HG03139 (cell line): Measurements from ENCODE around the gene UPK3B.
"Not testable (repeated sequence)": the region's sequence is repeated elsewhere in the genome, so short reads cannot be mapped to it uniquely, and the experiment has no call there.

Experiments used
- ATAC-seq: cut with Tn5 transposase; IDR thresholded peaks from one replicate; pipeline ENCODE4 v1.9.1; 2021; ENCODE audit not compliant: unreplicated experiment

UPK3B gene

DNA sequence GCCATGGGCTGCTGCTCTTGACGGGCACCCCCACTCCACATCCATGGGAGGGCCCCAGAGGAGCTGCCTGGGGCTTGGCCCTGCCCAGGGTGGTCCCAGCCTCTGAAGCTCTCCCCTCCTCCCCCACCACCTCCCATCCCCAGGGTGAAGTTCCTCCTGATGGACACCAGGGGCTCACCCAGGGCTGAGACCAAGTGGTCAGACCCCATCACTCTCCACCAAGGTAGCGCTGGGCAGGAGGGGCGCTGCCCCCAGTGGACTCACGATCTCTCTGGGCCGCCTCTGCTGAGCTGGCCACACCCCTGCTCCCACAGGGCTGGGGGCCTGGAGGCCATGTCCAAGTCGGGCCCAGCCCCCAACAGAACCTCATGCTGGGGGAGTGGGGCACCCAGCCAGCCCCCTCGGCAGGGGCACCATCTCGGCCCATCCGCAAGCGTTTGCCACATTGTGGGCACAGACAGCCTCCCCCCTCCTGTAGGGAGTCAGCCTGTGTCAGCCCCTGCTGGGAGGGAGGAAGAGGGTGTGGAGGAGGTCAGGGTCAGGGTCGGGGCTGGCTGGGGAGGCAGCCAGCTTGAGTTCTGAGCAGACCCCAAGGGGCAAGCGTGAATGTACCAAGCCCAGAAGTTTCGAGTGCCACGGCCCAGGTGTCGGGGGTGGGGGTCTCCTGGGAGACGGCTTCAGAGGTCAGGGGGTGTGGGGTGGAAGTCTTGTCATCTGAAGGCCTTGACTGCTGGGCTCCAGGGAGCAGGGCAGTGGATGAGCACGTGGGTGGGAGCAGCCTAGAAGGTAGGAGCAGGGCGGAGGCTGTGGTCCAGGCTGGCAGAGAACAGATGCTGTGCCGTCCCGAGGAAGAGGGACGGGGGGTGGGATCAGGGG, 2.8 kb downstream of the UPK3B start:
- no peak for ATAC-seq

DNA sequence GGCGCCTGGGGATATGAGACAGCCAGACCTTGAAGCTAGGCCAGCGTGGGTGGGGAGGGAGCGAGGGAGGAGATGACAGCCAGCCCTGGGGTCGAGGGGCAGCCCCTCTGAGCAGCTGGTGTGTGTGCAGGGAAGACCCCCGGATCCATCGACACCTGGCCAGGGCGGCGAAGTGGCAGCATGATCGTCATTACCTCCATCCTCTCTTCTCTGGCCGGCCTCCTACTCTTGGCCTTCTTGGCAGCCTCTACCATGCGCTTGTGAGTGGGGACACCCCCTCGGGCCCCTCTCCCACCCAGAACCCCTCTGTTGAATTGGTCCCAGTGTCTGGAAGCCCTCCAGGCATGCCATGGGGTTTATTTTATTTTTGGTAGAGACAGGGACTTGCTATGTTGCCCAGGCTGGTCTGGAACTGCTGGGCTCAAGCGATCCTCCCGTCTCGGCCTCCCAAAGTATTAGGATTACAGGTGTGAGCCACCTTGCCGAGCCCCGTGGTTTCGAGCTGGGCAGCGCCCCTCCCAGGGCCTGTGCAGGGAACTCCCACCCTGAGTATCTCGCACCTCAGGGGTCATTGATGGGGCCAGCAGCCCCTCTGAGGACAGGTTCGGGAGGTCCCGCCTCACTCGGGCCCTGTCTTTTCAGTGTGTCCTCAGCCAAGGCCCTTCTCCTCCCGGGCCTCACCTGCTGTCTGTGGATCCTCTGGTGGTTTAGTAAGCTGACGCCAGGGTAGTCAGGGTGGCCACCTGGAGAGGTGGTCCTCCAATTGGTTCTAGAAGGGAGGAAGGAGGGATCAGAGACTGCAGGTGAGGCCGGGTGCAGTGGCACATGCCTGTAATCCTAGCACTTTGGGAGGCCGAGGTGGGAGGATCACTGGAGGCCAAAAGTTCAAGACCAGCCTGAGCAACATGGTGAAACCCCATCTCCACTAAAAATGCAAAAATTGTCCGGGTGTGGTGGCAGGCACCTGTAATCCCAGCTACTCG, 3.8 kb downstream of the UPK3B start:
- no peak for ATAC-seq

DNA sequence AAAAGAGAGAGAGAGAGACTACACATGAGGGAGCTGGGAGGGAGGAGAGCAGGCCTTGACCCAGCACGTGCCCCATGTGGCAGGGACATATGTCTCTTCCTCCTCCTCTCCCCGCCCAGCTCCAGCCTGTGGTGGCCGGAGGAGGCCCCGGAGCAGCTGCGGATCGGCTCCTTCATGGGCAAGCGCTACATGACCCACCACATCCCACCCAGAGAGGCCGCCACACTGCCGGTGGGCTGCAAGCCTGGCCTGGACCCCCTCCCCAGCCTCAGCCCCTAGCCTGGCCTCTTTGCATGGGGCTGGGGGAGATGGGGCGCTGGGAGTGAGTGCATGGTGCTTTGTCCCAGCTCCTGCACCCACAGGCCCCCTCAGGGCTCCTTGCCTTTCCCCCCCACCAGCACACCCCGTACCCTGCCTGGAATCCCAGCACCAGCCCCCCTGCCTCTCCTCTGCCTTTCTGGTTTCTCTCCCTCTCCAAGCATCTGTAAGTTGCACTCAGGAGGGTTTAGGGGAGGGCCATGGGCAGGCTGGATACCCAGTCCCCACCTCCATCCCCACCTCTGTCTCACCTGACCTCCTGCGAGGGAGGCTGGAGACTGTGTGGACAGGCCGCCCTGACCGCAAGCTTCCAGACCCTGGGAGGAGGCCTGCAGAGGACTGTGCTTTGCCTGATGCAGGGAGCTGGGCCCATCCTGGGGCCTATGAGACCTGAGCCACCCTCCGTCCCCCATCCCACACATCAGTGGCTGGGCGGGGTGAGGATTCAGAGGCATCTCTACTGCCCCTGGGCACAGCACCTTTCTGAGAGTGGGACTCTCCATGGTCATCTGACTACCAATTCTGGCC, 4.8 kb downstream of the UPK3B start:
- no peak for ATAC-seq

DNA sequence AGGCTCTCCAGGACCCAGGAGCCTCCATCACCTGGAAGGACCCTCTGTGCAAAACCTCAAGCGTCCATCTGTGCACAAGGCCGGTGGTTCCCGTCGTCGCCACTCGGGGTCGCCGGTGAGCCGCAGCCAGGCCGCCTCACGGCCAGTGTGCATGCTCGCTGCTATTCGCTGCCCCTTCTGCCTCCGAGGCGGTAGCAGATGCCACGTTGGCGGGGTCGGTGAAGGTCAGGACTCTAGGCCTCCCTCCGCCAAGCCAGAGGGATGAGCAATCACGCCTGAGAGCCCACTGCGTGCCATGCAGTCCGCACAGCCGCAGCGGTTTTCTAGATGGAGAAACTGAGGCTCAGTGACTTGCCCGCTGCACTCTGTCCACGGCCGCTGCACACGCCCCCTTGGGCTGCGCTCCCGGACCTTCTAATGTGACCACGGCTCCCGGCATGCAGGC, 5.7 kb downstream of the UPK3B start:
- ATAC-seq: no peak

DNA sequence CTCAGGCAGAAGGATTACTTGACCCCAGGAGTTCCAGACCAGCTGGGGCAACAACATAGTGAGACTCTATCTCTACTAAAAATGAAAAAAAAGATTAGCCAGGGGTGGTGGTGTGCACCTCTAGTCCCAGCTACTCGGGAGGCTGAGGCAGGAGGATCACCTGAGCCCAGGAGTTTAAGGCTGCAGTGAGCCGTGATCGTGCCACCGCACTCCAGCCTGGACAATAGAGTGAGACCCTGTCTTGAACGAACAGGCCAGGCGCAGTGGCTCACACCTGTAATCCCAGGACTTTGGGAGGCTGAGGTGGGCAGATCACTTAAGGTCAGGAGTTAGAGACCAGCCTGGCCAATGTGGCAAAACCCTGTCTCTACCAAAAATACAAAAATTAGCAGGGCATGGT, 6.6 kb downstream of the UPK3B start:
- ATAC-seq: not testable (repeated sequence)

DNA sequence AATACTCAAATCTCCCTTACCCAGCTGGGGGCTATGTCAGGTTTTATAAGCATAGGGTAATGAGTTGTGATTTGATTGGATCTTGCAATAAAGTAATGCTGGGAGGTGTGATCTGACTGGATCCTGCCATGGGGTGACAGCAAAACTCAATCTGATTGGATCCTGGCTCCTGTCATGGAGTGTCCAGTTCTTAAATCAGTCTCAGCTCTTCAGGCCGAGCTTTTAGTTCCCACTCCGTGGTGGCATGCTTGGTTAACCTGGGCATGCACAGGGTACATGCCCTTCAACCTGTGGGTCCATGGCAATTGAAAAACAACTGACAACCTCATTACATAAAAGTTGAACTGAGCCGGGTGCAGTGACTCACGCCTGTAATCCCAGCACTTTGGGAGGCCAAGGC, 15.8 kb downstream of the UPK3B start:
- ATAC-seq: not testable (repeated sequence)

DNA sequence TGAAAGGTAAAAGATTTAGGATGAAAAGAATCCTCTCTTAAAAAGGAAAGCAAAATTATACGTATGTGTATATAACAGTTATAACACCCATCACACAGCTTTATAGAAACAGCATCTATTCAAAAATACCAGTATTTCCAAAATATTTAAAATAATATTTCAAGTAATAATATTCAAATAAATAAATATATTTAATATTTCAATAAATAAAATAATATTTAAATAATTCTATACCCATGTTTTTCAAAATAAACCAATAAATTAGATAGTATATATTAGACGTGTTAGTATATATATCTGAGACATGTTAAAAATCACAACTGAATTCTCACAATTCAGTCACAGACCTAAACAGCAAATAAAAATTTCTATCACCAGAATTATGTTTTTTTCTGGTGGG, 21.3 kb downstream of the UPK3B start:
- not testable (repeated sequence) for ATAC-seq

DNA sequence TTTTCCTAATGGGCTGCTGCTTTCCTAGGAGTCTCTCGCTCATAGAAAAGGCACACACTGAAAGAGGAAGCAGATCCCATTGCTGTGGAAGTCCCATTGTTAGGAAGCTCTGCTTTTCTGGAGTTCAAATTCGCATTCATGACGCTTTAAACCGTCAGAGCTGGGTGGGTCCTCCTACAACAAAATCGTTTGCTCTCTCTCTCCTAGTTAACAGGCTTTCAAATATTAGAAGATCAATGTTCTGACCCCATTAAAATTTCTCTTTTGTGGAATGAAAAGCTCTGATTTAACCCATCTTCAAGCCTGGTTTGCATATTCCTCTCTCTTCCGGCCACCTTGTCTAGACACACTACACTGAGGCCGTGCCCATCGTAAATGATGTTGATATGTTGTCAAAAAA, 32.8 kb downstream of the UPK3B start, which contains the start of gene SPDYE16:
Gene SPDYE16, minus strand, starts transcription at position 101 of the 400 bp plus-strand sequence. CDS start 1,838 bp downstream, outside the sequence.
- ATAC-seq: not testable (repeated sequence)

DNA sequence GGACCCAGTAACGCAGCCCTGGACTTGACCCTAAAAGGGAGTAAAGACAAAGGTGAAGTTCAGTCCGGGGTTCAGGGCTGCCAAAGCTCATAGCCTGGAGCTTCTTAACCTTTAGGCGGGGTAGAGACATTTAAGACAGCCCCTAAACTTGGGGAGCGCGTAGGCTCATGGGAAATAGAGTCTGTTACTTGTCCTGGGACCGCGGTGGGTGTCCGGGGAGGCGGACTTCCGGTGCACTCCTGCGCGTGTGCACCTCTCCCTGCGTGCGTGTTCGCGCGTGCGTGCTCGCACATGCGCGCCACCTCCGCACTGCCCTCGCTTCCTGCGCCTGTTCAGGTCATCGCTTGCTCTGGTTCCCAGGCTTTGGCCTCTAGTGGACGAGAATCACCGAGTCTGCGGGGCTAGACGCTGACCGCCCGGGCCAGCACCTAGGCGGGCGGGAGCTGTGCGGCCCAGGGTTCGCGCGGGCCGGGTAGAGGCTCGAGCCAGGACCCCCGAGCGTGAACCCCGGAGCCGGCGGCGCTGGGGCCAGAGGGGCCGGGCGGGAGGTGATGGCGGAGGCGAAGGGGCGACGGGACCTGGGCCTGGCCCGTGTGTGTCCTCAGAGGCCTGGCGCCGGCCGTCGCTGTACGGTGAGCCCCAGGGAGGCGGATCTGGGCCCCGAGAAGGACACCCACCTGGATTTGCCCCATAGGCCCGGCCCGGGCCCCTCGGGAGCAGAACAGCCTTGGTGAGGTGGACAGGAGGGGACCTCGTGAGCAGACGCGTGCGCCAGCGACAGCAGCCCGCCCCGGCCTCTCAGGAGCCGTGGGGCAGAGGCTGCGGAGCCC, 38.9 kb downstream of the UPK3B start:
- ATAC-seq: peak; percentile 98

DNA sequence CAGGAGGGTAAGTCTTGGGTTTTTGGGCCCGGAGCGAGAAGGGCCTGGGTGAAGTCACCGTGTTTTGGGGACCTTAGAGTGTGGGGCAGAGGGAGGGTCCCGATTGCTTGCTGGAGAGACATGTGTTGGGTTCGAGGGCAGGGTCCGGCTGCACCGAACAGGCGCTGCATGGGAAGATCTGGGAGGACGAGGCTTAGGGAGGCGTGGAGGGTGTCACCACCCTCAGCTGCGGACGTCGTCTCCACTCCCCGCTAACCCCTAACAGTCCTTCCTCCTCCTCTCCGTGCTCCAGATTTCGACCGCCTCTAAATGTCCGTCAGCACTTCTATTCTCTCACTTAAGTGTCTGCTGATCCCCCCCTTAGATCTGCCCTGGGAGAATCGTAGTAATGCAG, 39.5 kb downstream of the UPK3B start:
- ATAC-seq: not testable (repeated sequence)

DNA sequence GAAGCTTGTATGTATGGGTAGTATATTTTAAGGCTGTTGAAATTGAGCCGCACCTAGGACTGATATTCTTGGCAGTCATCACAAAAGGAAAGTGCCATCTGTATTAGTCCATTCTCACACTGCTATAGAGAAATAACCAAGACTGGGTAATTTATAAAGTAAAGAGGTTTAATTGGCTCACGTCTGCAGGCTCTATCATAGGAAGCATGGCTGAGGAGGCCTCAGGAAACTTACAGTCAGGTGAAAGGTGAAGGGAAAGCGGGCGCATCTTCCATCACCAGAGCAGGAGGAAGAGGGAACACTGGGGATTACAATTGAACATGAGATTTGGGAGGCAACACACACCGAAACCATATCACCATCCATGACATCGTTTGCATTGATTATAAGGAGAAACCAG, 41.6 kb downstream of the UPK3B start:
- ATAC-seq: not testable (repeated sequence)

DNA sequence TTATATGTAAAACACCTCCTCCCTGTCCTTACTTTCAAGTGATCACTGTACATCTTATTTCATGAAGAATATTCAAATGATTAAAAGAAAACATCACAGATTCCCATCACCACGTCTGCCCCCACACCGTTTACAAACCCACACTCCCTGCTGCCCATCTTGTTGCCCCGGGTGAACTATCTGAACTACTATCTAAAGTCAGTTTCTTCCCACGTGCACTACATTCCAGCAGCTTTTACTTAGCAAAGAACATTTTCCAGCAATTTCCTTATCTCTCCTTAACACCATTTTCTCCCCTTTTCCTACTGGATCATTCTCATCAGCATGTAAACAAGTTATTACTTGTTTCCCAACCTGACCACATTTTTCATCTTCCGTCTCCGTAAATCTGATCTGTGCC, 49.3 kb downstream of the UPK3B start:
- not testable (repeated sequence) for ATAC-seq

DNA sequence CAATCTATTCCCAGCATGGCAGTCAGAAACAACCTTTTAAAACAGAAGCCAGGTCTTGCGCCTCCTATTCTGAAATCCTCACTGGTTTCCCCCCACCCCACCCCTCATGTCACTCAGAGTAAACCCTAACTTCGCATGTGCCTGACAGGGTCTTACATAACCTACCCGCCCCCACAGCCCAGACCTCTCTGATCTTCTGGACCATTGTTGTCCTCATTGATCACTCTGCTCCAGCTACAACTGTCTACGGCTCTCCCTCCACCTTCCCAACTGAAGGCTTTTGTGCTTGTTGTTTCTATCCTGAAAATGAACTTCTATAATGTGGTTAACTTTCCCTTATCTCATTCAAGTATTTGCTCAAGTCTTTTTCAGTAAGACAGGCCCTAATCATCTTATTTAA, 49.8 kb downstream of the UPK3B start:
- ATAC-seq: not testable (repeated sequence)

DNA sequence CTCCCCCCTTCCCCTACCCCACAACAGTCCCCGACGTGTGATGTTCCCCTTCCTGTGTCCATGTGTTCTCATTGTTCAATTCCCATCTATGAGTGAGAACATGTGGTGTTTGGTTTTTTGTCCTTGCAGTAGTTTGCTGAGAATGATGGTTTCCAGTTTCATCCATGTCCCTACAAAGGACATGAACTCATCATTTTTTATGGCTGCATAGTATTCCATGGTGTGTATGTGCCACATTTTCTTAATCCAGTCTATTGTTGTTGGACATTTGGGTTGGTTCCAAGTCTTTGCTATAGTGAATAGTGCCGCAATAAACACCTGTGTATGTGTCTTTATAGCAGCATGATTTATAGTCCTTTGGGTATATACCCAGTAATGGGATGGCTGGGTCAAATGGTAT, 51.0 kb downstream of the UPK3B start:
- ATAC-seq: not testable (repeated sequence)

DNA sequence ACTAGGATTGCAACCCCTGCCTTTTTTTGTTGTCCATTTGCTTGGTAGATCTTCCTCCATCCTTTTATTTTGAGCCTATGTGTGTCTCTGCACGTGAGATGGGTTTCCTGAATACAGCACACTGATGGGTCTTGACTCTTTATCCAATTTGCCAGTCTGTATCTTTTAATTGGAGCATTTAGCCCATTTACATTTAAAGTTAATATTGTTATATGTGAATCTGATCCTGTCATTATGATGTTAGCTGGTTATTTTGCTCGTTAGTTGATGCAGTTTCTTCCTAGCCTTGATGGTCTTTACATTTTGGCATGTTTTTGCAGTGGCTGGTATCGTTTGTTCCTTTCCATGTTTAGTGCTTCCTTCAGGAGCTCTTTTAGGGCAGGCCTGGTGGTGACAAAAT, 54.6 kb downstream of the UPK3B start:
- ATAC-seq: not testable (repeated sequence)
